Right forelimb (tissue), 1 donor: ENCODE results near the gene CLRN1.

ENCODE experiments used
- DNase-seq: peaks from one replicate; pipeline ENCODE4 v3.0.0-alpha.2; 2018

Gene CLRN1

GRCh38 chr3:150913133-150913922, 59.2 kb downstream of the CLRN1 start:
- DNase-seq = no peak

- DNase-seq = no peak
These were observed 60.0 kb downstream of the CLRN1 start for GRCh38 chr3:150912501-150912900.

- no peak for DNase-seq
These were observed 60.8 kb downstream of the CLRN1 start for GRCh38 chr3:150911771-150912170.

GRCh38 chr3:150906461-150906860, 66.1 kb downstream of the CLRN1 start:
- DNase-seq = no peak

- no peak for DNase-seq
These were observed 66.8 kb downstream of the CLRN1 start for GRCh38 chr3:150905746-150906145.

- no peak for DNase-seq
These were observed 67.2 kb downstream of the CLRN1 start, which contains the start of gene MINDY4B for GRCh38 chr3:150905339-150905738. MINDY4B (minus strand) TSS chr3:150905439; CDS start chr3:150905439, 0 bp downstream.

- DNase-seq = no peak
These were observed 69.5 kb downstream of the CLRN1 start for GRCh38 chr3:150902988-150903387.

GRCh38 chr3:150901793-150902192, 70.7 kb downstream of the CLRN1 start:
- no peak for DNase-seq

GRCh38 chr3:150899141-150899540, 73.4 kb downstream of the CLRN1 start:
- DNase-seq = no peak

GRCh38 chr3:150898046-150898754, 74.3 kb downstream of the CLRN1 start:
- no peak for DNase-seq

GRCh38 chr3:150897592-150897991, 74.9 kb downstream of the CLRN1 start:
- DNase-seq = no peak

- DNase-seq = no peak
These were observed 81.7 kb downstream of the CLRN1 start for GRCh38 chr3:150890831-150891230.

- DNase-seq = no peak
These were observed 82.2 kb downstream of the CLRN1 start for GRCh38 chr3:150890295-150890694.

- DNase-seq = no peak
These were observed 83.4 kb downstream of the CLRN1 start for GRCh38 chr3:150889106-150889505.

- DNase-seq = no peak
These were observed 85.5 kb downstream of the CLRN1 start for GRCh38 chr3:150887031-150887430.

- DNase-seq = no peak
These were observed 87.0 kb downstream of the CLRN1 start for GRCh38 chr3:150885535-150885934.

GRCh38 chr3:150878996-150879575, 93.4 kb downstream of the CLRN1 start:
- no peak for DNase-seq

GRCh38 chr3:150878290-150878689, 94.2 kb downstream of the CLRN1 start:
- DNase-seq = no peak

- no peak for DNase-seq
These were observed 95.2 kb downstream of the CLRN1 start for GRCh38 chr3:150877303-150877702.

- DNase-seq = no peak
These were observed 95.8 kb downstream of the CLRN1 start for GRCh38 chr3:150876611-150877265.
